Neural progenitor cell (in vitro differentiated cells): ENCODE measurements around the gene CCDC78. TPM values are rescaled to one million over a fixed set of nuclear protein-coding genes. Genes with fewer than 3 reads are reported as not detected.

Experiments used
- DNase-seq: peaks from one replicate; pipeline ENCODE4 v3.0.0-alpha.2; 2016; ENCODE audit warnings: low spot score
- H2AFZ ChIP-seq: fragments of 200-600 bp; sonication (generic); replicated peaks from 2 replicates; pipeline ENCODE4 v1.6.1; 2016; ENCODE audit warnings: antibody characterized with exemption
- H3F3A ChIP-seq: fragments of 200-600 bp; sonication (generic); 2 replicates; pipeline ENCODE4 v1.6.1; 2016; ENCODE audit warnings: antibody characterized with exemption, low read depth
- H3K27ac ChIP-seq: fragments of 200-600 bp; sonication (generic); 2 replicates; pipeline ENCODE4 v1.5.1; 2016; ENCODE audit warnings: mild to moderate bottlenecking
- H3K27me3 ChIP-seq: fragments of 200-600 bp; sonication (generic); 2 replicates; pipeline ENCODE4 v1.6.1; 2016; ENCODE audit warnings: mild to moderate bottlenecking, moderate library complexity
- H3K36me3 ChIP-seq: fragments of 200-600 bp; sonication (generic); 2 replicates; pipeline ENCODE4 v1.5.1; 2016
- H3K4me1 ChIP-seq: fragments of 200-600 bp; sonication (generic); 2 replicates; pipeline ENCODE4 v1.6.1; 2016; ENCODE audit warnings: mixed run types
- H3K4me2 ChIP-seq: fragments of 200-600 bp; sonication (generic); 2 replicates; pipeline ENCODE4 v1.6.1; 2016
- H3K4me3 ChIP-seq: fragments of 200-600 bp; sonication (generic); 2 replicates; pipeline ENCODE4 v1.5.1; 2016
- H3K79me2 ChIP-seq: fragments of 200-600 bp; sonication (generic); 2 replicates; pipeline ENCODE4 v1.6.1; 2016; ENCODE audit warnings: low read depth
- H3K9ac ChIP-seq: fragments of 200-600 bp; sonication (generic); 2 replicates; pipeline ENCODE4 v1.6.1; 2016
- H3K9me3 ChIP-seq: fragments of 200-600 bp; sonication (generic); 2 replicates; pipeline ENCODE4 v1.5.1; 2016; ENCODE audit warnings: low read depth
- H4K20me1 ChIP-seq: fragments of 200-600 bp; sonication (generic); 2 replicates; pipeline ENCODE4 v1.6.1; 2016; ENCODE audit warnings: low read depth
- H3K27ac Mint-ChIP-seq: 3 replicates; pipeline ENCODE4 v1.8.0; 2021; ENCODE audit warnings: mixed read lengths
- H3K27me3 Mint-ChIP-seq: 2 replicates; pipeline ENCODE4 v1.8.0; 2022; ENCODE audit warnings: low read depth, mild to moderate bottlenecking, inconsistent platforms, moderate library complexity, mixed read lengths; ENCODE audit not compliant: insufficient read depth
- H3K36me3 Mint-ChIP-seq: 3 replicates; pipeline ENCODE4 v1.8.0; 2021; ENCODE audit warnings: mixed read lengths
- H3K4me1 Mint-ChIP-seq: 3 replicates; pipeline ENCODE4 v1.8.0; 2021; ENCODE audit warnings: mixed read lengths
- H3K4me3 Mint-ChIP-seq: 3 replicates; pipeline ENCODE4 v1.8.0; 2021; ENCODE audit warnings: mild to moderate bottlenecking, moderate library complexity, mixed read lengths
- H3K9me3 Mint-ChIP-seq: 3 replicates; pipeline ENCODE4 v1.8.0; 2020; ENCODE audit warnings: mixed read lengths
- CTCF ChIP-seq: fragments of 200-600 bp; sonication (generic); IDR thresholded peaks from 2 replicates; pipeline ENCODE4 v1.5.1; 2017; ENCODE audit warnings: antibody characterized with exemption, mild to moderate bottlenecking
- EZH2 ChIP-seq: fragments of 200-600 bp; sonication (generic); IDR thresholded peaks from 2 replicates; pipeline ENCODE4 v1.6.1; 2017; ENCODE audit warnings: antibody characterized with exemption, mild to moderate bottlenecking, moderate library complexity
- EZH2phosphoT487 ChIP-seq: fragments of 200-600 bp; sonication (generic); IDR thresholded peaks from 2 replicates; pipeline ENCODE4 v1.6.1; 2017; ENCODE audit warnings: antibody characterized with exemption
- total RNA-seq: library from RNA; depleted of rRNA; stranded (reverse); fragments of >200 nt; gene quantifications from 2 replicates; pipeline ENCODE4 v1.2.3, GENCODE V29; 2015; ENCODE audit warnings: low replicate concordance

The CCDC78 gene
- total RNA-seq, 1 donor from 2014 or later = 0.67 TPM

- Histone ChIP-seq H4K20me1 (peaks cover 58% of the 10 kb centered on the region), H3K79me2 (no peaks in the 10 kb centered on the region), H3K4me3 (no peak overlapping the region), H3F3A (peaks cover 42% of the 10 kb centered on the region), H3K27ac (no peak overlapping the region), H3K9ac (no peak overlapping the region), H3K36me3 (no peaks in the 10 kb centered on the region), H3K9me3 (no peaks in the 10 kb centered on the region), H3K4me2 (no peak overlapping the region), H3K27me3 (peaks cover 30% of the 10 kb centered on the region), H2AFZ (no peak overlapping the region), H3K4me1 (peaks cover 18% of the 10 kb centered on the region)
- peak overlapping the region; percentile 65 for H3K4me3 Mint-ChIP-seq
- DNase-seq = no peak
- no peaks in the 10 kb centered on the region for H3K36me3 Mint-ChIP-seq
- no peaks in the 10 kb centered on the region for H3K9me3 Mint-ChIP-seq
- no peak for TF ChIP-seq EZH2phosphoT487
- peaks cover 19% of the 10 kb centered on the region for H3K4me1 Mint-ChIP-seq
- no peak overlapping the region for H3K27ac Mint-ChIP-seq
- peaks cover 14% of the 10 kb centered on the region for H3K27me3 Mint-ChIP-seq
Measured at GRCh38 chr16:722835-723633, 3.2 kb downstream of the CCDC78 start.

- Histone ChIP-seq H3K4me3 (peak overlapping the region; percentile 85), H3K27me3 (peaks cover 19% of the 10 kb centered on the region), H3K36me3 (no peaks in the 10 kb centered on the region), H3K4me1 (peaks cover 21% of the 10 kb centered on the region), H4K20me1 (peaks cover 64% of the 10 kb centered on the region), H3K79me2 (no peaks in the 10 kb centered on the region), H3K27ac (no peak overlapping the region), H3K9ac (no peak overlapping the region), H3K4me2 (peak overlapping the region; percentile 98), H2AFZ (no peak overlapping the region), H3K9me3 (no peaks in the 10 kb centered on the region), H3F3A (peaks cover 32% of the 10 kb centered on the region)
- TF ChIP-seq EZH2 (no peak), EZH2phosphoT487 (no peak), CTCF (no peak)
- no peaks in the 10 kb centered on the region for H3K9me3 Mint-ChIP-seq
- H3K4me3 Mint-ChIP-seq = peak overlapping the region; percentile 65
- DNase-seq = no peak
- peaks cover 10% of the 10 kb centered on the region for H3K27me3 Mint-ChIP-seq
- peaks cover 23% of the 10 kb centered on the region for H3K4me1 Mint-ChIP-seq
- H3K36me3 Mint-ChIP-seq = no peaks in the 10 kb centered on the region
- no peak overlapping the region for H3K27ac Mint-ChIP-seq
Measured at GRCh38 chr16:721765-722540, 4.3 kb downstream of the CCDC78 start.

GRCh38 chr16:720990-721764 lies 5.1 kb downstream of the CCDC78 start, which contains the start of gene ANTKMT:
TSS of gene ANTKMT (plus strand) at chr16:721146. CDS start at chr16:721275, 129 bp downstream.
- H3K4me3 Mint-ChIP-seq = peak within 1 kb of the TSS; percentile 89
- Histone ChIP-seq H2AFZ (peak within 1 kb of the TSS; percentile 84), H3K36me3 (no peaks in the 10 kb centered on the region), H3K27ac (peak within 1 kb of the TSS; percentile 80), H3K4me1 (peaks cover 29% of the 10 kb centered on the region), H3K4me3 (peak within 1 kb of the TSS; percentile 85), H3F3A (peaks cover 30% of the 10 kb centered on the region), H4K20me1 (peaks cover 66% of the 10 kb centered on the region), H3K4me2 (peak within 1 kb of the TSS; percentile 98), H3K9ac (peak within 1 kb of the TSS; percentile 22), H3K27me3 (peaks cover 12% of the 10 kb centered on the region), H3K79me2 (no peaks in the 10 kb centered on the region), H3K9me3 (no peaks in the 10 kb centered on the region)
- peak within 1 kb of the TSS; percentile 81 for H3K27ac Mint-ChIP-seq
- H3K9me3 Mint-ChIP-seq = no peaks in the 10 kb centered on the region
- H3K27me3 Mint-ChIP-seq = peaks cover 13% of the 10 kb centered on the region
- DNase-seq = peak; percentile 98
- peaks cover 2% of the 10 kb centered on the region for H3K36me3 Mint-ChIP-seq
- peaks cover 27% of the 10 kb centered on the region for H3K4me1 Mint-ChIP-seq
- no peak for TF ChIP-seq EZH2
- TF ChIP-seq CTCF = no peak
- TF ChIP-seq EZH2phosphoT487 = no peak
